GM12801 (cell line): ENCODE results near the gene UGP2.

Experiments
- CTCF ChIP-seq: IDR thresholded peaks from one replicate; pipeline ENCODE4 v1.5.1; 2011; ENCODE audit warnings: control low read depth; ENCODE audit not compliant: insufficient read length; ENCODE audit errors: extremely low read depth

The UGP2 gene

GRCh38 chr2:63841254-63842022 lies at the start of gene UGP2:
TSS of gene UGP2 (plus strand) at chr2:63841896. CDS start at chr2:63842186, 290 bp downstream.
- no peak for TF ChIP-seq CTCF

- no peak for TF ChIP-seq CTCF
Measured at GRCh38 chr2:63792530-63792929, 49.2 kb upstream of the UGP2 start.

GRCh38 chr2:63796366-63796765 lies 45.3 kb upstream of the UGP2 start:
- no peak for TF ChIP-seq CTCF

GRCh38 chr2:63796796-63797195 lies 44.9 kb upstream of the UGP2 start:
- TF ChIP-seq CTCF: no peak

GRCh38 chr2:63801455-63801854 lies 40.2 kb upstream of the UGP2 start:
- no peak for TF ChIP-seq CTCF

- TF ChIP-seq CTCF: no peak
Measured at GRCh38 chr2:63805412-63805811, 36.3 kb upstream of the UGP2 start.

GRCh38 chr2:63811063-63811462 lies 30.6 kb upstream of the UGP2 start:
- TF ChIP-seq CTCF: no peak

- no peak for TF ChIP-seq CTCF
Measured at GRCh38 chr2:63814114-63814513, 27.6 kb upstream of the UGP2 start.
